ENCODE data around the gene FAM221B.

GRCh38 chr9:35869621-35870216 lies 41.2 kb upstream of the FAM221B start:
- TF ChIP-seq POLR2A (IDR thresholded peaks at IDR 0.05; ENCODE audit: low read length) = no peak
- TF ChIP-seq GATA1 (IDR thresholded peaks at IDR 0.05; ENCODE audit: low read depth, low read length) = no peak

Measured in erythroblast (primary cell).